OCI-LY1 (cell line): ENCODE data around the gene ZBTB20.

ENCODE experiments used
- H2AFZ ChIP-seq: fragments of 200-600 bp; sonication (generic), shearing (Covaris generic); 2 replicates; pipeline ENCODE4 v1.6.0; 2014; ENCODE audit warnings: antibody characterized with exemption, mild to moderate bottlenecking, low read length
- H3F3A ChIP-seq: fragments of 200-600 bp; sonication (generic), shearing (Covaris generic); 2 replicates; pipeline ENCODE4 v1.6.0; 2014; ENCODE audit warnings: mild to moderate bottlenecking, antibody characterized with exemption, low read length, moderate library complexity; ENCODE audit not compliant: insufficient read depth
- H3K27ac ChIP-seq: fragments of 200-600 bp; sonication (generic); 2 replicates; pipeline ENCODE4 v1.5.1; 2014; ENCODE audit warnings: low read length, mixed run types, mild to moderate bottlenecking, low read depth; ENCODE audit not compliant: poor library complexity, severe bottlenecking
- H3K27me3 ChIP-seq: fragments of 200-600 bp; sonication (generic); 2 replicates; pipeline ENCODE4 v1.6.0; 2014; ENCODE audit warnings: antibody characterized with exemption, mild to moderate bottlenecking, low read length, moderate library complexity; ENCODE audit not compliant: insufficient read depth
- H3K36me3 ChIP-seq: fragments of 200-600 bp; sonication (generic); 2 replicates; pipeline ENCODE4 v1.6.1; 2014; ENCODE audit warnings: mild to moderate bottlenecking, antibody characterized with exemption, low read length, moderate library complexity, mixed read lengths; ENCODE audit not compliant: insufficient read depth
- H3K4me1 ChIP-seq: fragments of 200-600 bp; sonication (generic); 2 replicates; pipeline ENCODE4 v1.5.1; 2014; ENCODE audit warnings: mild to moderate bottlenecking, low read length, moderate library complexity; ENCODE audit not compliant: insufficient read depth, severe bottlenecking
- H3K4me2 ChIP-seq: fragments of 200-600 bp; sonication (generic), shearing (Covaris generic); 2 replicates; pipeline ENCODE4 v1.6.1; 2014; ENCODE audit warnings: low read length
- H3K4me3 ChIP-seq: fragments of 200-600 bp; sonication (generic); 2 replicates; pipeline ENCODE4 v1.5.1; 2014; ENCODE audit warnings: low read length, low read depth, mild to moderate bottlenecking, mixed read lengths; ENCODE audit not compliant: poor library complexity, severe bottlenecking
- H3K79me2 ChIP-seq: fragments of 200-600 bp; shearing (Covaris generic); 2 replicates; pipeline ENCODE4 v1.6.1; 2016; ENCODE audit warnings: mixed run types, low read length, mixed read lengths; ENCODE audit not compliant: insufficient read depth
- H3K9ac ChIP-seq: fragments of 200-600 bp; sonication (generic), shearing (Covaris generic); 2 replicates; pipeline ENCODE4 v1.6.1; 2014; ENCODE audit warnings: mild to moderate bottlenecking, low read length, mixed read lengths
- H3K9me2 ChIP-seq: fragments of 200-600 bp; sonication (generic), shearing (Covaris generic); 2 replicates; pipeline ENCODE4 v1.6.1; 2014; ENCODE audit warnings: low read depth, mild to moderate bottlenecking, low read length, mixed read lengths
- H3K9me3 ChIP-seq: fragments of 200-600 bp; shearing (Covaris generic); 2 replicates; pipeline ENCODE4 v1.6.1; 2014; ENCODE audit warnings: low read length, mixed read lengths
- H4K20me1 ChIP-seq: fragments of 200-600 bp; sonication (generic), shearing (Covaris generic); 2 replicates; pipeline ENCODE4 v1.6.0; 2016; ENCODE audit warnings: mild to moderate bottlenecking, low read length; ENCODE audit not compliant: insufficient read depth
- CTCF ChIP-seq: fragments of 200-600 bp; sonication (generic), shearing (Covaris generic); IDR thresholded peaks from 2 replicates; pipeline ENCODE4 v1.5.1; 2017; ENCODE audit warnings: mild to moderate bottlenecking, antibody characterized with exemption, low read length, moderate library complexity, mixed read lengths
- EZH2 ChIP-seq: fragments of 200-600 bp; sonication (generic), shearing (Covaris generic); IDR thresholded peaks from 2 replicates; pipeline ENCODE4 v1.8.0; 2017; ENCODE audit warnings: borderline replicate concordance, mixed run types, mild to moderate bottlenecking, antibody characterized with exemption, low read length, moderate library complexity, mixed read lengths

Gene ZBTB20

GRCh38 chr3:115042351-115042750 lies 104.7 kb downstream of the ZBTB20 start:
- Histone ChIP-seq H2AFZ (no peak overlapping the region), H3K36me3 (no peaks in the 10 kb centered on the region), H3K9ac (no peak overlapping the region), H4K20me1 (no peaks in the 10 kb centered on the region), H3K9me2 (no peaks in the 10 kb centered on the region), H3K27ac (no peak overlapping the region), H3K9me3 (no peaks in the 10 kb centered on the region), H3K79me2 (no peaks in the 10 kb centered on the region), H3K4me1 (no peaks in the 10 kb centered on the region), H3F3A (no peaks in the 10 kb centered on the region), H3K4me3 (no peak overlapping the region), H3K27me3 (no peaks in the 10 kb centered on the region), H3K4me2 (no peak overlapping the region)
- TF ChIP-seq EZH2 (no peak), CTCF (no peak)

- no peaks in the 10 kb centered on the region for H4K20me1 ChIP-seq
- H3K4me1 ChIP-seq, result no peaks in the 10 kb centered on the region
- H3K9me2 ChIP-seq, result no peaks in the 10 kb centered on the region
- H3F3A ChIP-seq, result no peaks in the 10 kb centered on the region
- H3K27ac ChIP-seq, result no peak overlapping the region
- no peak overlapping the region for H3K9ac ChIP-seq
- H3K79me2 ChIP-seq, result no peaks in the 10 kb centered on the region
- H3K4me3 ChIP-seq, result no peak overlapping the region
- H3K27me3 ChIP-seq, result no peaks in the 10 kb centered on the region
- no peaks in the 10 kb centered on the region for H3K9me3 ChIP-seq
- no peaks in the 10 kb centered on the region for H3K36me3 ChIP-seq
- no peak overlapping the region for H3K4me2 ChIP-seq
- H2AFZ ChIP-seq, result no peak overlapping the region
- TF ChIP-seq CTCF (peak; percentile 77), EZH2 (no peak)
Observed at GRCh38 chr3:115040673-115041286, 106.3 kb downstream of the ZBTB20 start.

- Histone ChIP-seq H3K79me2 (no peaks in the 10 kb centered on the region), H3K27me3 (no peaks in the 10 kb centered on the region), H3K9me2 (no peaks in the 10 kb centered on the region), H3K9ac (no peak overlapping the region), H3K27ac (no peak overlapping the region), H3K9me3 (no peaks in the 10 kb centered on the region), H3K4me3 (no peak overlapping the region), H4K20me1 (no peaks in the 10 kb centered on the region), H2AFZ (no peak overlapping the region), H3F3A (no peaks in the 10 kb centered on the region), H3K4me1 (no peaks in the 10 kb centered on the region), H3K36me3 (no peaks in the 10 kb centered on the region), H3K4me2 (no peak overlapping the region)
- TF ChIP-seq CTCF (no peak), EZH2 (no peak)
Observed at GRCh38 chr3:115040246-115040645, 106.8 kb downstream of the ZBTB20 start.
